ENCODE results near the gene PCNX2. TPM values are rescaled to one million over a fixed set of nuclear protein-coding genes. Genes with fewer than 3 reads are reported as not detected.
A peak's percentile ranks its signal among the peaks of the same experiment; 100 is the strongest.

Gene PCNX2
- total and polyA plus RNA-seq, 8 donors = 3.0 to 34.4 (median 9.9) TPM

- intact Hi-C loops (cut with DNase I; ENCODE audit: low total_unique reads) = no loop called here
- 33 to 70% (median 55%) methylated on average over 1 of the region's 1 CpG for WGBS, 5 donors
- no peaks in the 10 kb centered on the region for H3K27me3 ChIP-seq
- no peak overlapping the region for H3K4me3 ChIP-seq
- DNase-seq = no peak
- no peak overlapping the region for H3K27ac ChIP-seq
- H3K9me3 ChIP-seq = no peaks in the 10 kb centered on the region
- TF ChIP-seq POLR2AphosphoS5 (IDR thresholded peaks at IDR 0.05) (no peak), EP300 (IDR thresholded peaks at IDR 0.05) (no peak), POLR2A (IDR thresholded peaks at IDR 0.05) (no peak)
- TF ChIP-seq, protein P1, sequence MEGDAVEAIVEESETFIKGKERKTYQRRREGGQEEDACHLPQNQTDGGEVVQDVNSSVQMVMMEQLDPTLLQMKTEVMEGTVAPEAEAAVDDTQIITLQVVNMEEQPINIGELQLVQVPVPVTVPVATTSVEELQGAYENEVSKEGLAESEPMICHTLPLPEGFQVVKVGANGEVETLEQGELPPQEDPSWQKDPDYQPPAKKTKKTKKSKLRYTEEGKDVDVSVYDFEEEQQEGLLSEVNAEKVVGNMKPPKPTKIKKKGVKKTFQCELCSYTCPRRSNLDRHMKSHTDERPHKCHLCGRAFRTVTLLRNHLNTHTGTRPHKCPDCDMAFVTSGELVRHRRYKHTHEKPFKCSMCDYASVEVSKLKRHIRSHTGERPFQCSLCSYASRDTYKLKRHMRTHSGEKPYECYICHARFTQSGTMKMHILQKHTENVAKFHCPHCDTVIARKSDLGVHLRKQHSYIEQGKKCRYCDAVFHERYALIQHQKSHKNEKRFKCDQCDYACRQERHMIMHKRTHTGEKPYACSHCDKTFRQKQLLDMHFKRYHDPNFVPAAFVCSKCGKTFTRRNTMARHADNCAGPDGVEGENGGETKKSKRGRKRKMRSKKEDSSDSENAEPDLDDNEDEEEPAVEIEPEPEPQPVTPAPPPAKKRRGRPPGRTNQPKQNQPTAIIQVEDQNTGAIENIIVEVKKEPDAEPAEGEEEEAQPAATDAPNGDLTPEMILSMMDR (IDR thresholded peaks at IDR 0.05) = no peak
- no peaks in the 10 kb centered on the region for H3K36me3 ChIP-seq
- no peaks in the 10 kb centered on the region for H3K4me1 ChIP-seq
Observed at GRCh38 chr1:233121947-233122559, 173.5 kb downstream of the PCNX2 start.

- Histone ChIP-seq H3K9me3 (no peaks in the 10 kb centered on the region), H3K27ac (no peak overlapping the region), H3K36me3 (peaks cover 0 to 3% (median 0%) of the 10 kb centered on the region in 4 donors), H3K4me3 (no peak overlapping the region), H3K27me3 (no peaks in the 10 kb centered on the region), H3K4me1 (peaks cover 0 to 18% (median 5%) of the 10 kb centered on the region in 4 donors)
- TF ChIP-seq POLR2AphosphoS5 (IDR thresholded peaks at IDR 0.05) = no peak
- TF ChIP-seq, protein P1 (IDR thresholded peaks at IDR 0.05) = no peak
- no peak for TF ChIP-seq EP300 (IDR thresholded peaks at IDR 0.05)
- no peak for TF ChIP-seq POLR2A (IDR thresholded peaks at IDR 0.05)
- no peak for DNase-seq
- WGBS, 5 donors = 65 to 69% (median 68%) methylated on average over 5 of the region's 5 CpGs
- intact Hi-C loops (cut with DNase I; ENCODE audit: low total_unique reads) = no loop called here
Observed at GRCh38 chr1:233114860-233115259, 180.7 kb downstream of the PCNX2 start.

DNA sequence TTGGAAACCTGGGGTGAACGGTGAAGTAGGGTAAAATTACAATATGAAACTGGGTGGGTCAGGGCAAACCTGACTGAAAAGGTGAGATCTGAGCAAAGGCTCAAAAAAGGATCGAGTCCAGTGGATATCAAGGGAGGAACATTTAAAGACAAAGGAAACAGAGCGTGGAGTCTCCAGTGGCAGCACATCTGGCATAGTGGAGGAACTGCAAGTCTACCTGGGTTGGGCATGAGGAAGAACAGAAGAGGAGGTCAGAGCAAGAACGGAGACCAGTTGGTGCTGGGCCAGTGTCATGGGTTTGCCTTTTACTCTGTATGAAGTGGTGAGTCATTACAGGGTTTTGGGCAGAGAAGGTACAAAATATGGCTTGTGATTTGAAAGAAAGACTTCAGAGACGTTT lies 181.4 kb downstream of the PCNX2 start:
- Histone ChIP-seq H3K4me1 (peaks cover 0 to 18% (median 5%) of the 10 kb centered on the region in 4 donors), H3K27ac (peak overlapping the region in 2 of 5 donors; percentile 78 to 84), H3K4me3 (no peak overlapping the region), H3K9me3 (no peaks in the 10 kb centered on the region), H3K27me3 (no peaks in the 10 kb centered on the region), H3K36me3 (peaks cover 0 to 3% (median 0%) of the 10 kb centered on the region in 4 donors)
- no peak for DNase-seq
- TF ChIP-seq EP300 (IDR thresholded peaks at IDR 0.05) = no peak
- TF ChIP-seq, protein P1 (IDR thresholded peaks at IDR 0.05) = no peak
- TF ChIP-seq POLR2A (IDR thresholded peaks at IDR 0.05) = no peak
- no peak for TF ChIP-seq POLR2AphosphoS5 (IDR thresholded peaks at IDR 0.05)
- intact Hi-C loops (cut with DNase I; ENCODE audit: low total_unique reads) = no loop called here
- WGBS, 5 donors = 79 to 87% (median 85%) methylated on average over 5 of the region's 5 CpGs

GRCh38 chr1:233113009-233113879 lies 182.3 kb downstream of the PCNX2 start:
- intact Hi-C loops (cut with DNase I; ENCODE audit: low total_unique reads) = no loop called here
- H3K27ac ChIP-seq = peak overlapping the region in 3 of 5 donors; percentile 64 to 84 (median 78)
- 47 to 65% (median 62%) methylated on average over 8 of the region's 8 CpGs for WGBS, 5 donors

More at GRCh38 chr1:233113009-233113879, 182.3 kb downstream of the PCNX2 start:
- no peak overlapping the region for H3K4me3 ChIP-seq
- H3K36me3 ChIP-seq = peaks cover 0 to 3% (median 0%) of the 10 kb centered on the region in 4 donors
- DNase-seq = peak; percentile 41 to 82
- no peaks in the 10 kb centered on the region for H3K27me3 ChIP-seq
- H3K9me3 ChIP-seq = no peaks in the 10 kb centered on the region
- no peak for TF ChIP-seq EP300 (IDR thresholded peaks at IDR 0.05)
- peak in 2 of 3 donors; percentile 57 to 76 for TF ChIP-seq POLR2AphosphoS5 (IDR thresholded peaks at IDR 0.05)
- TF ChIP-seq, protein P1 (IDR thresholded peaks at IDR 0.05) = no peak
- TF ChIP-seq POLR2A (IDR thresholded peaks at IDR 0.05) = no peak
- H3K4me1 ChIP-seq = peaks cover 0 to 18% (median 5%) of the 10 kb centered on the region in 4 donors

Measured in stomach (tissue), 9 donors.